HUES6 (cell line): ENCODE results near the gene SFI1.
"Not testable (repeated sequence)": the region's sequence is repeated elsewhere in the genome, so short reads cannot be mapped to it uniquely, and the experiment has no call there.

Experiments
- H3K27ac ChIP-seq: 2 replicates; pipeline ENCODE4 v1.7.0; 2013; ENCODE audit warnings: low read depth, mild to moderate bottlenecking, low read length, inconsistent platforms
- H3K27me3 ChIP-seq: 2 replicates; pipeline ENCODE4 v1.6.1; 2013; ENCODE audit warnings: low read length; ENCODE audit not compliant: control insufficient read depth, insufficient read depth
- H3K36me3 ChIP-seq: 2 replicates; pipeline ENCODE4 v1.6.1; 2013; ENCODE audit warnings: low read length; ENCODE audit not compliant: control insufficient read depth, insufficient read depth
- H3K4me1 ChIP-seq: 2 replicates; pipeline ENCODE4 v1.6.1; 2013; ENCODE audit warnings: low read length; ENCODE audit not compliant: control insufficient read depth, insufficient read depth
- H3K4me3 ChIP-seq: 2 replicates; pipeline ENCODE4 v1.5.1; 2013; ENCODE audit warnings: low read depth, low read length
- H3K9ac ChIP-seq: one replicate; pipeline ENCODE4 v1.6.1; 2013; ENCODE audit warnings: mild to moderate bottlenecking, low read length
- H3K9me3 ChIP-seq: 2 replicates; pipeline ENCODE4 v1.6.1; 2013; ENCODE audit warnings: low read depth, low read length; ENCODE audit not compliant: control insufficient read depth, insufficient read depth

The SFI1 gene

GRCh38 chr22:31509061-31509762 is 12.9 kb downstream of the SFI1 start:
- H3K4me1 ChIP-seq, result no peaks in the 10 kb centered on the region; the same call in 1 of the 2 replicates
- no peak overlapping the region for H3K27ac ChIP-seq
- no peaks in the 10 kb centered on the region; the same call in 1 of the 2 replicates for H3K36me3 ChIP-seq
- H3K4me3 ChIP-seq, result no peak overlapping the region
- no peaks in the 10 kb centered on the region for H3K9me3 ChIP-seq
- H3K9ac ChIP-seq, result no peak overlapping the region
- H3K27me3 ChIP-seq, result no peaks in the 10 kb centered on the region

GRCh38 chr22:31520051-31520450 is 23.7 kb downstream of the SFI1 start:
- no peaks in the 10 kb centered on the region for H3K36me3 ChIP-seq
- no peak overlapping the region for H3K4me3 ChIP-seq
- no peak overlapping the region for H3K9ac ChIP-seq
- H3K9me3 ChIP-seq, result no peaks in the 10 kb centered on the region
- no peaks in the 10 kb centered on the region for H3K27me3 ChIP-seq
- no peak overlapping the region for H3K27ac ChIP-seq
- H3K4me1 ChIP-seq, result 0 out of 2 replicates have a peak, but pooled peaks cover 3% of the 10 kb centered on the region

- H3K9ac ChIP-seq, H3K27ac ChIP-seq, H3K4me3 ChIP-seq, H3K4me1 ChIP-seq, H3K36me3 ChIP-seq, H3K27me3 ChIP-seq, H3K9me3 ChIP-seq: not testable (repeated sequence)
Observed at GRCh38 chr22:31524132-31524531, 27.8 kb downstream of the SFI1 start.

- Histone ChIP-seq H3K27ac (no peak overlapping the region), H3K4me3 (no peak overlapping the region), H3K4me1 (no peaks in the 10 kb centered on the region), H3K27me3 (no peaks in the 10 kb centered on the region), H3K9me3 (no peaks in the 10 kb centered on the region), H3K9ac (no peak overlapping the region), H3K36me3 (no peaks in the 10 kb centered on the region)
Observed at GRCh38 chr22:31526270-31526669, 29.9 kb downstream of the SFI1 start.

DNA sequence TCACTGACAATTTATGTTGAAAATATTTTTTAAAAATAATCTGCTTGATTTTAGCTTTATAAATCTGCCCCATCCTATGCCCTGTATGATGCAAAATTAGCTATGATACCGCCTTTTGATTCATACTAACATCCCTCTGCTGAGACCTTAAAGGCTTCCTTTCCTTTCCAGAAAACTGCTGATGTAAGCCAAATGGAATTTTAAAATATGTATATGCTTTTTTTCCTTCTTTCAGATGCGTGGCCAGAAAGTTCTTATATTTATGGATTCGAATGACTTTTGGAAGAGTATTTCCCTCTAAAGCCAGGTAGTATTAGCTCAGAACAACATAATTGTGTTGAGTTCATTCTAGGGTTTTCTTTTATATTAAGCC is 34.5 kb downstream of the SFI1 start:
- H3K27me3 ChIP-seq, result no peaks in the 10 kb centered on the region
- H3K27ac ChIP-seq, result no peak overlapping the region
- H3K4me3 ChIP-seq, result no peak overlapping the region
- H3K4me1 ChIP-seq, result no peaks in the 10 kb centered on the region
- H3K9ac ChIP-seq, result no peak overlapping the region
- no peaks in the 10 kb centered on the region for H3K9me3 ChIP-seq
- no peaks in the 10 kb centered on the region for H3K36me3 ChIP-seq

- H3K27ac ChIP-seq, result no peak overlapping the region
- H3K9ac ChIP-seq, result no peak overlapping the region
- no peak overlapping the region for H3K4me3 ChIP-seq
- H3K9me3 ChIP-seq, result no peaks in the 10 kb centered on the region
- no peaks in the 10 kb centered on the region for H3K4me1 ChIP-seq
- no peaks in the 10 kb centered on the region for H3K36me3 ChIP-seq
- no peaks in the 10 kb centered on the region for H3K27me3 ChIP-seq
Observed at GRCh38 chr22:31532060-31532459, 35.7 kb downstream of the SFI1 start.

DNA sequence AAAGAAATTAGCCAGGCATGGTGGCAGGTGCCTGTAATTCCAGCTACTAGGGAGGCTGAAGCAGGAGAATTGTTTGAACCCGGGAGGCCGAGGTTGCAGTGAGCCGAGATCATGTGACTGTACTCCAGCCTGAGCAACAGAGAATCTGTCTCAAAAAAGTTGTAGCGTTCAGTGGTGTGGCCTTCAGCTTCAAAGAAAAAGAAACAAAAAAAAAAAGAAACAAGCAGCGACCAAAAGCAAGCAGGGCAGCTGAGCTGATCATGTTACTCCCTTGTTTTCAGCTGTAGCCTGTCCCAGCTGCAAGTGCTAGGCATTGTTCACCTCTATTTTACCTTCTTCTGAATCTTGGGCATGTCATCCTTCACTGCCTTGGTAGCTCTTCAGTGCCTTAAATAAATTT is 37.0 kb downstream of the SFI1 start:
- Histone ChIP-seq H3K27me3 (no peaks in the 10 kb centered on the region), H3K27ac (no peak overlapping the region), H3K4me3 (no peak overlapping the region), H3K4me1 (no peaks in the 10 kb centered on the region), H3K9ac (no peak overlapping the region), H3K9me3 (no peaks in the 10 kb centered on the region), H3K36me3 (no peaks in the 10 kb centered on the region)

DNA sequence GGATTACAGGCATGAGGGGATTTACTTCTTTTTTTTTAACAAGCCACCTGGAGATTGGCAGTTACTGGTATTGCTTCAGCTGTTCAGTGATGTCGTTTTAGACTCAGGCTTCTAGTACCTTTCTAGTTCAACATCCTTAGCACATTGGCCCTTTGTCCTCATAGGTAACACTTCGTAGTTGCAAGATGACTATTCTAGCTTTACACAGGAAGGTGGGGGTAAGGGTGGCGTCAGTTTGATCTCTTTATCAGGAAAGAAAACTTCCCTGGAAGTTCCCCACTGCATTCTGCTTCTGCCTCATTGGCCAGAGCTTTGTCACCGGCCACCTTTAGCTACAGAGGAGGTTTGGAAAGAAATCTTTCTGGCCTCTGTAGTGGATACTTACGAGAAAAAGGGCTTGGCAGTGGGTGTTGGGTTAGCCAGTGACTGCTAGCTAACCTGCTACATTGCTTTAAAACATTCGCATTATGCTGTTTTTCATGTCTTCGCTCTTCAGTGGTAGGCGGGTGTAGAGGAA is 40.7 kb downstream of the SFI1 start:
- no peaks in the 10 kb centered on the region for H3K9me3 ChIP-seq
- no peaks in the 10 kb centered on the region for H3K27me3 ChIP-seq
- H3K36me3 ChIP-seq, result no peaks in the 10 kb centered on the region; the same call in 1 of the 2 replicates
- no peak overlapping the region for H3K9ac ChIP-seq
- no peaks in the 10 kb centered on the region for H3K4me1 ChIP-seq
- H3K27ac ChIP-seq, result no peak overlapping the region
- no peak overlapping the region for H3K4me3 ChIP-seq

- Histone ChIP-seq H3K4me3 (no peak overlapping the region), H3K36me3 (no peaks in the 10 kb centered on the region; the same call in 1 of the 2 replicates), H3K9me3 (no peaks in the 10 kb centered on the region), H3K27ac (no peak overlapping the region), H3K9ac (no peak overlapping the region), H3K4me1 (no peaks in the 10 kb centered on the region), H3K27me3 (no peaks in the 10 kb centered on the region)
Observed at GRCh38 chr22:31538815-31539214, 42.5 kb downstream of the SFI1 start.

DNA sequence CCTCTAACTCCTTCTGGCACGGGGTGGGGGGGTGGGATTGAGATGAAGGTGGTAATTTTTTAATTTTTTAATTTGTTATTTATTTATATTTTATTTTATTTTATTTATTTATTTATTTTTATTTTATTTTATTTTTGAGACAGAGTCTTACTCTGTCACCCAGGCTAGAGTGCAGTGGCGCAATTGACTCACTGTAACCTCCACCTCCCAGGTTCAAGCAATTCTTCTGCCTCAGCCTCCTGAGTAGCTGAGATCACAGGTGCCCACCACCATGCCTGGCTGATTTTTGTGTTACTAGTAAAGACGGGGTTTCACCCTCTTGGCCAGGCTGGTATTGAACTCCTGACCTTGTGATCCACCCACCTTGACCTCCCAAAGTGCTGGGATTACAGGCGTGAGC is 43.8 kb downstream of the SFI1 start:
- not testable (repeated sequence) for H3K4me1 ChIP-seq, H3K36me3 ChIP-seq, H3K9ac ChIP-seq, H3K9me3 ChIP-seq, H3K4me3 ChIP-seq, H3K27ac ChIP-seq, H3K27me3 ChIP-seq

- H3K9ac ChIP-seq, result no peak overlapping the region
- no peaks in the 10 kb centered on the region; the same call in 1 of the 2 replicates for H3K36me3 ChIP-seq
- H3K4me3 ChIP-seq, result no peak overlapping the region
- no peaks in the 10 kb centered on the region for H3K27me3 ChIP-seq
- H3K9me3 ChIP-seq, result no peaks in the 10 kb centered on the region
- H3K4me1 ChIP-seq, result no peaks in the 10 kb centered on the region
- H3K27ac ChIP-seq, result no peak overlapping the region
Observed at GRCh38 chr22:31540966-31541365, 44.6 kb downstream of the SFI1 start.
